Ecto neural progenitor cell (in vitro differentiated cells): Measurements from ENCODE around the gene C1orf115.
"Not testable (repeated sequence)": the region's sequence is repeated elsewhere in the genome, so short reads cannot be mapped to it uniquely, and the experiment has no call there.

Source experiments
- DNase-seq: peaks from one replicate; pipeline ENCODE4 v3.0.0-alpha.2; 2018; ENCODE audit warnings: low spot score

C1orf115 gene, protein sequence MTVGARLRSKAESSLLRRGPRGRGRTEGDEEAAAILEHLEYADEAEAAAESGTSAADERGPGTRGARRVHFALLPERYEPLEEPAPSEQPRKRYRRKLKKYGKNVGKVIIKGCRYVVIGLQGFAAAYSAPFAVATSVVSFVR

GRCh38 chr1:220690140-220691052 is at the start of gene C1orf115:
TSS of gene C1orf115 (plus strand) at chr1:220690363. CDS start at chr1:220690403, 40 bp downstream.
- peak; percentile 91 for DNase-seq

- DNase-seq = no peak
Measured at GRCh38 chr1:220642285-220642684, 47.9 kb upstream of the C1orf115 start.

GRCh38 chr1:220652995-220653394 is 37.2 kb upstream of the C1orf115 start:
- DNase-seq = no peak

- no peak for DNase-seq
Measured at GRCh38 chr1:220655509-220655908, 34.7 kb upstream of the C1orf115 start.

DNA sequence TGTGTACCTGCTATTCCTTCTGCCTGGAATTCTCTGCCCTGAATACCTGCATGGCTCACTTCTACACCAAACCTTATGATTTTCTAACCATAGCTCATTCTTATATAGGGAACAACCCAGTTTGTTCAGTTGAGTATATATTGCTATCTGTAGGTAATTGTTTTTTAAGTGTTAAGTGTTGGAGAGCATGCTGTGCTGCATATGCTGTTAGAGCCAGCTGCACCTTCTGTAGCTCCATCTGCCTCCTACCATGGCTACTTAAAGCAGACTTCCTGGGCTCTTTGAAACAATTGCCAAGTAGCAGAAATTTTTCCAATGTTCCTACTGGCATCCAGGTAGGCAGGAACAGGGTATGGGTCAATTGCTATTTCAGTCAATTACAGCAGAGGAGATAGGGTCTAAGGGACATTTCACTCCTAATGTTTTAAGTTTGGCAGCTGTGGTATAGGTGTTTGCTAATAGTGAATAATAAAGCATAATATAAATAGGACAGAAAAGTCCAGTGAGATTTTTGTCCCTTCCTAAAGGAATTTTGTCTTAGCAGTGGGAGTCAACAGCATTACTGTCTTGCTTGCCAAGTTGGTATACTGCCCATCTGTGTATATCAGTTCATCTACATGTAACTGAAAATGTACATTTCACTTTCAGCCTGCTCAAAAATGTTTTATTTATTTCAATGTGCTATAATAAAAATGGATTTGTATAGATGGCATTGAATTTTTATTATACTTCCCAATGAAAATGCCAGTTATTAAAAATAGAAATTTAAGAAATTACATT is 34.0 kb upstream of the C1orf115 start:
- DNase-seq = no peak

DNA sequence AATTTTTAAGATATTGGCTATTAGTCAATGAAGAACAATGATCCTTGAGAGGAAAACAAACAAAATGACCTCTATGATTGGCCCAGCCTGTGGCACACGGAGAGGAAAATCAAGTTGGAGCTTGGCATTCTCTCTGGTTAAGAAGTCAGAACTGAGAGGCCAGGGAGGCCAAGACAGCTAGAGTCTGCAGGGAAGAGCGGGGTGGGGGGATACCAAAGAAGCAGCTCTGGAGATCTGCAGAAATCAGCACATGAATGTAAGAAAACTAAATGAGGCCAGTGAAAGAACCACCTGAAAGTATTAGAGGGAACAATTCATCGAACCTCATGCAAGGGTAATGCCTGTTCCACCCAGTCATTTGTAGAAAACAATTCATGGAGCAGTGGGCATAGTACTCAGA is 23.8 kb upstream of the C1orf115 start:
- DNase-seq = no peak

GRCh38 chr1:220669005-220669404 is 21.2 kb upstream of the C1orf115 start:
- no peak for DNase-seq

- no peak for DNase-seq
Measured at GRCh38 chr1:220670365-220670764, 19.8 kb upstream of the C1orf115 start.

DNA sequence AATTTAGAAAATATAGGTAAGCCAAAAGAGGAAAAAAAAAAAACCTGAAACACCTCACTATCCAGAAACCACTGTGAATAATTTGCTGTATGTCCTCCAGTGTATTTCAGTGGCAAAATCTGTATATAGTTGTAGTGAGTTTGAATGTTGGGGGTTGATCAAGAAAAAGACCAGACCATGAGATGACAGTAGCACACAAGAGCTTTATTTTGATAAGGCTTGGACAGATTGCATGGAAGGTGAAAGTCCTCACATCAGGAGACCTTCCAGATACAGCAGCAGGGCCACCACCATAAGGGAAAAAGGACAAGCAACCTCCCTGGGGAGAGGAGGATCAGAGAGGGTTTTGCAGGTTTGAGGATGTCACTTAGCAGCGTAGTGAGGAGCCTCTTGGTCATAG is 16.2 kb upstream of the C1orf115 start:
- DNase-seq = no peak

GRCh38 chr1:220677251-220677650 is 12.9 kb upstream of the C1orf115 start:
- DNase-seq = no peak

DNA sequence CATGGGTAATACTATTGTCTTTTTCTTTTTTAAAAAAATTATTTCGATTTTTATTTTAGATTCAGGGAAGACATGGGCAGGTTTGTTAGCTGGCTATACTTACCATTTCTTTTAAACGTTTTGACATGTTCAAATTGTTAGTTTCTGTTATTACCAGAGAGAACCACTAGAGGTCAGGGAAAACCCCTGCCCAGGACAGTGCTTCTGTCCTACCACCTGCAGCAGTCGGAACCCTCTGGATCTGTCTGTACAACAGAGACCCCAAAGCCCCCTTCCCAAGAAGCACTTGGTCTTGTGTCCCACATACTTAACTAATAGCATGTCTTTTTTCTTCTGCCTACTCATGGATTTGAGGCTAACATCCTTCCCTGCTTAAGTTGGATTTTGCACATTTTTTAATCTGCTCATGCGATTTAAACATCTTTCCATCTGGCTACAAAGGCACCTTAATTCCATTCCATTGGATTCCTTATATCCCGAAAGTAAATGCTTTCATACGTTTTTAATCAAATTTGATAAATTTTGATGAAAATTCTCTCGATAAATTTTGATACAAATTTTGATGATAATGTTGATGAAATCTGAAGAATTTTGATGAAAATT is 10.0 kb upstream of the C1orf115 start:
- no peak for DNase-seq

DNA sequence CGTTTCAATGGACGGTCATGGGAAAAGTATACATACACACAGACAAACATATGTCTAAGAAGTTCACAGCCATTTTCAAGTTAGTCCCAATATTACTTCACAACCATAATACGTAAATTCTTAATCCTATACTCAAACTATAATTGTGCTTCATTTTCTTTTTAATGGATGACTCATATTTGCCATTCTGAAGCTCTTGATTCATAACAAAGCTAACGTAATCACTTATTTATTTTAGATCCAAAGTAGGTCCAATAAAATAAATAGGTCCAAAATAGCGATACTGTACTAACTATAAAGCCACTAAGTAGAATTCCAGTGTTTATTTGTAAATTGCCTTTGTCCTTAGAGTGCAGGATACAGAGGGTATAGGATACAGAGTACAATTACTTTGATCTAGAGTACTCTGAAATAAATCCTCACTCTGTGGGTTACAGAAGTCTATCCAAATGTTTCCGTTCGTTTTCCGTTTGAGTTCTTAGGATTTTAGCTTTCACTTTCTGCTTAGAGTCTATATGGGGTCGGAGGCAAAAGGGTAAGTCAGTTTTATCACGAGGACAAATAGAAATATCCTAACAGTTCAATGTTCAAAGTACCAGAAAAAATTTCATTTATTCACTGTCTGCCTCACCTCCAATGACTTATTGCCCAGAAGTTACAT is 8.8 kb upstream of the C1orf115 start:
- no peak for DNase-seq

- DNase-seq = no peak
Measured at GRCh38 chr1:220682901-220683576, 7.1 kb upstream of the C1orf115 start.

DNA sequence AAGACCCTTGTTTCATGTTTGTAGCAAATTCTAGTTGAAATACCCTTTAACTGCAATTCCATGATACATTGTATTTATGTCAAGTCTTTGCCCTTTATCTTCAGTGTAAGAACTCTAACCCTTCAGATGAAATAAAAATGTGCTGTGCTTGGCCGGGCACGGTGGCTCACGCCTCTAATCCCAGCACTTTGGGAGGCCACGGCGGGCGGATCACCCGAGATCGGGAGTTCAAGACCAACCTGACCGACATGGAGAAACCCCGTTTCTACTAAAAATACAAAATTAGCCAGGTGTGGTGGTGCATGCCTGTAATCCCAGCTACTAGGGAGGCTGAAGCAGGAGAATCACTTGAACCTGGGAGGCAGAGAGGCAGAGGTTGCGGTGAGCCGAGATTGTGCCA is 6.4 kb upstream of the C1orf115 start:
- DNase-seq = not testable (repeated sequence)

- no peak for DNase-seq
Measured at GRCh38 chr1:220684890-220685289, 5.3 kb upstream of the C1orf115 start.

DNA sequence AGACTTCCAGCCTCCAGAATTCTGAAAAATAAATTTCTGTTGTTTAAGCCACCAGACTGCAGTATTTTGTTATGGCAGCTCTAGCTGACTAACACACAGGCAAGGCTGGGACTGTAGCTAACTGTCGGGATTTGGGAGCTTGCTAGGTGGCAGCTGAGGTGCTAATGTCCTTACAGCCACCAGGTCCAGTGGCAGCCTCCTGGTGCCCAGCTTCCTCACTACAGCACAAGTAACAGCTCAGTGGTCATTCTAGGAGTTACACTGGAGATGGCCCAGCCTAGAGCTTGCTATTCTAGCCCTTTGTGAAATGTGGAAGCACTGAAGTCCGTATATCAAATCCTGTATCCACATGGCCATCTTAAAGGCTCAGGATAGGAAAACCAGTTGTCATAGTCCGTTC is 4.3 kb upstream of the C1orf115 start:
- no peak for DNase-seq

GRCh38 chr1:220687809-220688208 is 2.4 kb upstream of the C1orf115 start:
- no peak for DNase-seq

DNA sequence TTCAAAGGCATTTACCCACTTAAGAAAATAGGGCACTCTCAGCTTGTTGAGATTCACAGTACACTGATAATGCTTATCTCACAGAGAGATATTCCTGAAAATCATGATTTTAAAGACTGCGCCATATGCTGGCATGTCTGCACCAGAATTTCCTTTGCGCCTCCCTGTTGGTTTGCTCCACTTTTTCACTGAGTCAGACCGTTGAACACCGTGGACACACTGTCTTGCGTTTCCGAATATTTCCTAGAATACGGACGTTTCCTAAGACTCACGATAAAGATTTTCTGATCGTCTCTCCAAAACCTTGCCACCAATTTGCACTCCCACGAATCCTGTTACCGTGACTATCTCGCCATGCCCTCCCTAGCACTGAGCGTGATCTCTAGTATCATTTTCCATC is 497 bp upstream of the C1orf115 start:
- DNase-seq = no peak

DNA sequence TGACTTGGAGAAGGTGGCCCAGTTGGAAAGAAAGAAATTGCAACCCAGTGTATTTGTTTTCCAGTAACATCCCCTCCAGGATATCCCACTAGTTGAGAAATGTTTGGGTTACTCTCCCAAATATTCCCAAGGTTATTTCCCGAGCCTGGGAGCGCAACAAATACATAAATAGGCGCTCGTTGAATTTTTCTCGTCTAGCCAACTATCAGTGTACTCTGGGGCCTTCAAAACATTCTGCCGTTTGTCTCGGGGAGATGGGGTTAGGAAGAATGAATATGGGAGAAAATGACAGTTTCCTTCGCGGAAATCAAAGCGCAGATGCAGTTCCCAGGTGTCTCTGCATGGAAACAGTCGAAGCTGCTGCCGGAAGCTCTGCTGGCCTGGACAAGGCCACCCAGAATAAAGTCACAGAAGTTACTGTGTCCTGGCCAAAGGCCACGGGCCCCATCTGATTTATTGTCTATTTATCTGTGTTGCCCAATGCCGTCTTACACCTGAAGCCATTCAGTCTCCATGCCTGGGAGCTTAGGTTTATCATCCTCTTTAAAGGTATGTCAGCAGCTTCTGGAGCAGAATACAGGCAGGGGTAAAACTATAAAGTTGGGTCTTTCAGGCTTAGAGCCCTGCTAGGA is 1.0 kb downstream of the C1orf115 start:
- DNase-seq = no peak

DNA sequence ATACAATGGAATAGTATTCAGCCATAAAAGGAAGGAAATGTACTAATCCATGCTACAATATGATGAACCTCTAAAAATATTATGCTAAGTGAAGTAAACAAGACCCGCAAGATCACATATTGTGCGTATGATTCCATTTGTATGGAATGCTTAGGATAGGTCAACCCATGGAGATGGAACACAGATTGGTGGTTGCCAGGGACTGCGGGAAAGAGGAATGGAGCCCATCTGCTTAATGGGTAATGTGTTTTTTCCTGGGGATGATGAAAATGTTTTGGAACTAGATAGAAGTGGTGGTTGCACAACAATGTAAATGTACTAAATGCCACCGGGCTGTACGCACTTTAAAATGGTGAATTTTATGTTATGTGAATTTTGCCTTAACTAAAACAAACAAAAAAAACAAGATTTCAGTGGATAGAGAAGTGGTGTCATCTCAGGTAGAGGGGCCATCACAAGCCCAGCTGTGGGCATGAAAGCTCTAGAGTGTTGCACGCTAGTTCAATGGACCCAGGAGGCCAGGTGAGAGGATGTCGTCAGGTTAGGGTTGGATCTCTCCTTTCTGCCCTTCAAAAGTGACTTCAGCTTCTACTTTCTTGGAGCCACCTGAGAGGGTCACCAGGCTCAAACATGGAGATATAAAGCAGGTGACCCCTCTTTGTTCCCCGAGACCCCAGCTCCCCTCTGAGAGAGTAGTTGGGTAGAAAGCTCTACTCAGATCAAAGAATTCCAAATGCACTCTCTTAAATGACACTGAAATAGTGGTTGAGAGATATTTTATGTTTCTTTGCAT is 2.5 kb downstream of the C1orf115 start:
- DNase-seq = no peak
